ENCODE results near the gene RFFL.
"Not testable (repeated sequence)": the region's sequence is repeated elsewhere in the genome, so short reads cannot be mapped to it uniquely, and the experiment has no call there.

Gene RFFL

GRCh38 chr17:35048685-35049379, 14.7 kb downstream of the RFFL start:
- no peak for DNase-seq (ENCODE audit: low spot score)

GRCh38 chr17:35046740-35047283, 16.7 kb downstream of the RFFL start:
- peak; percentile 82 for DNase-seq (ENCODE audit: low spot score)

GRCh38 chr17:35046245-35046644, 17.3 kb downstream of the RFFL start:
- DNase-seq (ENCODE audit: low spot score) = no peak

- DNase-seq (ENCODE audit: low spot score) = not testable (repeated sequence)
Observed at GRCh38 chr17:35045458-35045979, 18.0 kb downstream of the RFFL start.

GRCh38 chr17:35044181-35044580, 19.3 kb downstream of the RFFL start:
- no peak for DNase-seq (ENCODE audit: low spot score)

- no peak for DNase-seq (ENCODE audit: low spot score)
Observed at GRCh38 chr17:35041390-35041789, 22.1 kb downstream of the RFFL start.

- no peak for DNase-seq (ENCODE audit: low spot score)
Observed at GRCh38 chr17:35038453-35038852, 25.1 kb downstream of the RFFL start.

- DNase-seq (ENCODE audit: low spot score) = no peak
Observed at GRCh38 chr17:35030780-35031179, 32.7 kb downstream of the RFFL start.

- no peak for DNase-seq (ENCODE audit: low spot score)
Observed at GRCh38 chr17:35028531-35029262, 34.8 kb downstream of the RFFL start.

GRCh38 chr17:35028097-35028496, 35.4 kb downstream of the RFFL start:
- not testable (repeated sequence) for DNase-seq (ENCODE audit: low spot score)

- no peak for DNase-seq (ENCODE audit: low spot score)
Observed at GRCh38 chr17:35025541-35025940, 38.0 kb downstream of the RFFL start.

GRCh38 chr17:35023538-35023937, 40.0 kb downstream of the RFFL start:
- DNase-seq (ENCODE audit: low spot score) = no peak

GRCh38 chr17:35022536-35023063, 40.9 kb downstream of the RFFL start:
- no peak for DNase-seq (ENCODE audit: low spot score)

GRCh38 chr17:35021520-35022380, 41.8 kb downstream of the RFFL start:
- DNase-seq (ENCODE audit: low spot score) = no peak

GRCh38 chr17:35019386-35020179, 43.9 kb downstream of the RFFL start:
- DNase-seq (ENCODE audit: low spot score) = no peak

- no peak for DNase-seq (ENCODE audit: low spot score)
Observed at GRCh38 chr17:35018814-35019213, 44.7 kb downstream of the RFFL start.

- no peak for DNase-seq (ENCODE audit: low spot score)
Observed at GRCh38 chr17:35017021-35017420, 46.5 kb downstream of the RFFL start.

- DNase-seq (ENCODE audit: low spot score) = no peak
Observed at GRCh38 chr17:35016369-35016768, 47.1 kb downstream of the RFFL start.

- DNase-seq (ENCODE audit: low spot score) = no peak
Observed at GRCh38 chr17:35011671-35012216, 51.8 kb downstream of the RFFL start.

GRCh38 chr17:35010093-35010492, 53.4 kb downstream of the RFFL start:
- DNase-seq (ENCODE audit: low spot score) = no peak

GRCh38 chr17:35006961-35007360, 56.5 kb downstream of the RFFL start:
- DNase-seq (ENCODE audit: low spot score) = no peak

Measured in D341Med (cell line).